Esophagus muscularis mucosa (tissue), 4 donors: ENCODE results near the gene ZNF766.

Source experiments
- CTCF ChIP-seq, 3 experiments: fragments of 200-600 bp in 2 of 3; fragments of 450-650 bp in 1 of 3; sonication (generic) in 2 of 3; IDR thresholded peaks; one replicate each; pipeline ENCODE4 v1.5.1; 2017 to 2019; ENCODE audit warnings: antibody characterized with exemption in 3 of 3, mild to moderate bottlenecking in 2 of 3, moderate library complexity in 1 of 3
- EP300 ChIP-seq: sonication (generic); formaldehyde crosslinking; IDR thresholded peaks from one replicate; pipeline ENCODE4 v1.6.1; 2017; ENCODE audit warnings: antibody characterized with exemption
- POLR2A ChIP-seq: fragments of 450-650 bp; IDR thresholded peaks from one replicate; pipeline ENCODE4 v1.6.1; 2017; ENCODE audit warnings: antibody characterized with exemption, moderate library complexity, mild to moderate bottlenecking, low read depth
- POLR2AphosphoS5 ChIP-seq, 2 donors: sonication (generic); formaldehyde crosslinking; IDR thresholded peaks; one replicate each; pipeline ENCODE4 v1.6.1; 2017; ENCODE audit warnings: antibody characterized with exemption in 2 of 2

DNA sequence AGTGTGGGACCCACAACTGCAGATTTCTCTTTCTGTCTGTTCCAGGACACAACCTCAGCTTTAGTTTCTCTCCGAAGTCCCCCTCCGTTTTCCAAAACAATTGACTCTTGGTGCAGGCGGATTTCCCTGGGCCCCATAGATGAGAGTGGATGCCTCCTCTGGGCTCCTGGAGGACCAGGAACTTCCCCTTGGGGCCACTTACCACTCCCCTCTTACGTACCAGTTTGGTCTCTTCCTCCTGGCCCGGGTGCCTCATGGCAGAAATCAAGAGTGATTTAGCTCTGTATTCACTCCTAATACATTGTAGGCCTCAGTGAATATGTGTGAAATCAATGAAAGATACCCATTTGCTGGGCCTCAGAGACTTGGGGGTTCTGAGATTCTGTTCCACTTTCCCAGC is 45.2 kb upstream of the ZNF766 start:
- no peak for TF ChIP-seq CTCF (IDR thresholded peaks at IDR 0.05)
- no peak for TF ChIP-seq EP300
- TF ChIP-seq POLR2AphosphoS5 (IDR thresholded peaks at IDR 0.05) = no peak
- TF ChIP-seq POLR2A = no peak
